Measurements from ENCODE around the gene ITK.

- TF ChIP-seq POLR2AphosphoS5 (IDR thresholded peaks at IDR 0.05; ENCODE audit: borderline replicate concordance, low read depth, low read length) (no peak), EZH2 (IDR thresholded peaks at IDR 0.05) (no peak), FOXP2 (optimal IDR thresholded peaks at IDR 0.05; ENCODE audit: control extremely low read depth, extremely low read length, insufficient read depth) (no peak)
Measured at GRCh38 chr5:157247267-157247666, 66.6 kb downstream of the ITK start.
